Measurements from ENCODE around the gene GPR37L1. TPM values are rescaled to one million over a fixed set of nuclear protein-coding genes. Genes with fewer than 3 reads are reported as not detected.
"Not testable (repeated sequence)": the region's sequence is repeated elsewhere in the genome, so short reads cannot be mapped to it uniquely, and the experiment has no call there.

GPR37L1 gene
- total RNA-seq, 1 experiment from 2014 or later: 0.02 TPM

DNA sequence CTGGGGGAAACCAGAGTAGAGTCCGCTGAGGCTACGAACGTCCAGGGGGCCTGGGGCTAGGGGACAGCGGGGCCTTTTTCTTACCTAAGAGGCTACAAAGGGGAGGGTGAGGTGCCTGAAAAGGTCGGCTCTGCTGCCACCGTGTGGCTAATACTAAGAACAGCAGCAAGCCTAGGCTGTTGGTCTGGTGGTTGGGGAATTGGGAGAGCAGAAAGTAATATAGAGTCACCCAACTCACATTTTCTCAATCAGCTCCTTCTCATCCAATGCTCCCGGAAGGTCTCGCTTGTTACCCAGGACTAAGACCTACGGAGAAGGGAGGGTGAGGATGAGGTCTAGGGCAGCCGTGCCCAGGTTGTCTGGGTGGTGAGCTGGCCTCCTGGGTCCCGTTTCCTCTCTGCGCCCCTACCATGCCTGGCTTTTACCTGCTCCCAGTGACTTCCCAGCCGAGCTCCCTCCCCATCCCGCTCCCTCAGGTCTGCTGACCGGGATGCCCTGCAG, 12.6 kb downstream of the GPR37L1 start:
- no peaks in the 10 kb centered on the region for H3K4me1 ChIP-seq
- H3K36me3 ChIP-seq: peaks cover 5% of the 10 kb centered on the region; the same call in 1 of the 2 replicates
- H3K27me3 ChIP-seq: no peaks in the 10 kb centered on the region
- H3K9me3 ChIP-seq (replicated peaks): no peaks in the 10 kb centered on the region
- peak; percentile 50 to 86 for DNase-seq
- no peak overlapping the region for H3K4me3 ChIP-seq
- H3K27ac ChIP-seq: no peak overlapping the region

DNA sequence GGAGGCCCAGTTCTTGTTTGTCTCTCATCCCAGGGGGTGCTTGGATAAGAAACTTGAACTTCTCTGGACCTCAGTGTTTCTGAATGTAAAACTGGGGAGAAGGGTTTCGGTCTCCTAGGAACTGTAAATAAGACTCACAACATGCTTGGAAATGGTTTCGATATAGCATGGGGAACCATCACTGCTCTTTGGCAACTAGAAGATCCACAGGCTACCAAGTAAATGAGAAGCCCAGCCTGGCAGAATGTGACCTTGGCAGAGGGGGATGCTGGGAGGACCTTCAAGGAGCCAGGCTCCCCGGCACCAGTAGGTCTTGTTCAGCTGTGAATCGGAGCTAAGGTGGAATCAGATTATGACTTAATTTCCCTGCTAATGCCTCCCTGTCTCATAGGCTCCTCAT, 18.1 kb downstream of the GPR37L1 start:
- H3K4me3 ChIP-seq: no peak overlapping the region
- peaks cover under 1% of the 10 kb centered on the region; the same call in 1 of the 2 replicates for H3K27me3 ChIP-seq
- H3K27ac ChIP-seq: no peak overlapping the region
- DNase-seq: no peak
- no peaks in the 10 kb centered on the region for H3K9me3 ChIP-seq (replicated peaks)
- H3K36me3 ChIP-seq: no peaks in the 10 kb centered on the region
- peaks cover 2% of the 10 kb centered on the region; the same call in 1 of the 2 replicates for H3K4me1 ChIP-seq

DNA sequence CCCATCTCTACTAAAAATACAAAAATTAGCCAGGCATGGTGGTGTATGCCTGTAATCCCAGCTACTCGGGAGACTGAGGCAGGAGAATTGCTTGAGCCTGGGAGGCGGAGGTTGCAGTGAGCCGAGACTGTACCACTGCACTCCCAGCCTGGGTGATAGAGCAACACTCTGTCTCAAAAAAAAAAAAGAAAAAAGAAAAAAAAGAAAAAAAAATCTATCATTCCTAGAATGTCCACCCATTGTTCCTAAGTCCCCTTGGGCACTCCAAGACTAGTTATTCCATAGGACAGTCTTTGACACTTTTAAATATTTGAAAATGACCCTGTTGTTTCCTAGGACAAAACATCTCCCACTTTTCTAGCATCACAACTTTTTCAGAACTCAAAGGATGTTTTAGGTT, 18.8 kb downstream of the GPR37L1 start:
- not testable (repeated sequence) for H3K9me3 ChIP-seq (replicated peaks); DNase-seq; H3K27me3 ChIP-seq; H3K27ac ChIP-seq; H3K4me3 ChIP-seq; H3K4me1 ChIP-seq; H3K36me3 ChIP-seq

DNA sequence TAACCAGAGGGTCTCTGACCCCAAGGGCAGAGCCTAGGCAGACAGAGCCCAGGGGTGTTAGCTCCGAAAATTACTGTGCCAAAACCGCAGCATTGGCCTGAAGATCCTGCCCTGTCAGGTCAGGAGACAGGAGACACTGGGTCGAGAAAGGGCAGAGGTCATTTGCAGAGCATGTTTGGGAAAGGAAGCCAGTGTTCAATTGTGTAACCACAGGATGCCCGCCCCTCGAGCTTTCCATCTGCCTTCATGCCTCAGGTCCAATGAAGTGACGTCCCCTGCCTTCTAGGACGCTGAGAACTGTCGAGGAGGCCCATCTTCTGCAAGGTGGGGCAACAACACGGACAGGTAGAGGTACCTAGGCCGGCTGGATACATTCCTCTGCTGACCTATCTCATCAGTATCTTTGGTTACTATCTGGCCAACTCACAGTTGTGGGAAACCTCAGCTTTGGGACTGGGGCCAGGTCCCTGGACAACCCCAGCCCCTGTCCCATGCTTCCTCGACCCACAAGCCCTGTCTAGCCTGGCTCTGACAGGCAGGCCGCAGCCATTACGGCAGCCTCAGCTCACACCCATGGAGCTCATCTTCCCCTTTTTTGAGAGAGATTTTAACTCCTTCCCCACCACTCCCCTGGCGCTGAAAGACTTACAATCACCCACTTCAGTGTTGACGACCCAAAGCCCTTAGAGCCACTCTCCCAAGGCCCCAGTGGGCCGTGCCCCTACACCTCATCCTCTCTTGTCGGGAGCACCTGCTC, 20.5 kb downstream of the GPR37L1 start:
- H3K9me3 ChIP-seq (replicated peaks): no peaks in the 10 kb centered on the region
- H3K36me3 ChIP-seq: no peaks in the 10 kb centered on the region
- peaks cover 17% of the 10 kb centered on the region for H3K27me3 ChIP-seq
- peak overlapping the region; percentile 91 for H3K4me3 ChIP-seq
- peak in 1 of 2 experiments; percentile 47 for DNase-seq
- peaks cover 2% of the 10 kb centered on the region; the same call in 1 of the 2 replicates for H3K4me1 ChIP-seq
- H3K27ac ChIP-seq: no peak overlapping the region

DNA sequence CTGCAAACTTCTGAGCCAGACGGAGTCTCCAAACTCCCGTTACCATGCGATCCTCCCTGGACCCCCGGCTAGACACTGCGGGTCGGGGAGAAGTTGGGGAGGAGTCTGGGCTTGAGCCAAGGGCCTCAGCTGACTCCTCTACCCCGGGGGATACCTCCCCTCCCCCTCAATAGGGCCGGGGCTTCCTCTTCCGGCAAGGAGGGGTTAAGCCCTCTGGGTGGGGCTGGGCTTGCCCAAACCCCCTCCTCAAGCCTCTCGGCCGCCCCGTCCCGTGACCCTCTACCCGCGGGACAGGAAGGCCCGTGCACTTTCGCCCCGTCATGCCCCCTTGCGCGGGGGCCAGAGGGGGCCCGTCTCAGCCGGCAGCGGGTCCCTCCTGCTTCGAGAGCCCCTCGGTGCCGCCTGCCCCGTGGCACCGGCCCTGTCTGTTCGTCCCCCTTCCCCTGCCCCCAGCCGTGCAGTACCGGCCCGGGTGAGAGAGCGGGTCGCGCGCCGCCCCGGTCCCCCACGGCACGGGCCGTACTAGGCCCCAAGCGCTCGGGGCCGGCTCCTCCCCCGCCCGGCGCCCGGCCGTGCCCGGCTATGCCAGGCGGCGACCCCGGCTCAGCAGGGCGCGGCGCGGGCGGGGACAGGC, 21.2 kb downstream of the GPR37L1 start:
- peak in 1 of 2 experiments; percentile 53 for DNase-seq

DNA sequence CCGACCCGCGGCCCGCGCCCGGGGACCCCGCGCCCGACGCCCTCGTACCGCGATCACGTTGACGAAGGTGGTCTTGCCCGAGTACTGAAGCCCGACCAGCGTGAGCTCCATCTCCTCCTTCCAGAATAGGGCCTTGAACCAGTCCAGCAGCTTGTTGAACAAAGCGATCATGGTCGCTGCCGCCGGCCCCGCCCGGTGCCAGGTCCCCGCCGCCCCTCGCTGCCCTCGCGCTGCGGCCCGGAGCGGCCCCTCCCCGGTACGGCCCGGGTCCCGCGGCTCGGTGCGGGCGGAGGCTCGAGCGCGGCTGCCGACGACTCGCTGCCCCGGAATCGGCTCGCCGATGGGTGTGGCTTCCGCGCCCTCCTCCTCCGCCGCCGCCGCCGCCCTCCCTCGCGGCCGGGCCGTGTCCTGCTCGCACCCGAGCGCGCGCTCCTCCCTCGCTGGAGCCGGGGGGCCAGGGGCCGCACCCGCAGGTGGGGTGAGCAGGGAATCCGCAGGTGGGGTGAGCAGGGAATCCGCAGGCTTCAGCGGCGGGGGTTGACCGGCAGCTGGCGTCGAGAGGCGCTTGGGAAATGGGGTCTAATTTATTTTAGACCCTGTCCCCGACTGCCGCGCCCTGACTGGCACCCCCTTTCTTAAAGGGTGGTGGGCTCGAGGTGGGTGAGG, 21.8 kb downstream of the GPR37L1 start, which contains the start of gene ARL8A:
Gene ARL8A, minus strand, starts transcription at position 336 of the 666 bp plus-strand sequence. Its CDS starts 165 bp downstream, at position 171.
- no peaks in the 10 kb centered on the region for H3K9me3 ChIP-seq (replicated peaks)
- H3K27me3 ChIP-seq: peaks cover 17% of the 10 kb centered on the region
- no peaks in the 10 kb centered on the region for H3K36me3 ChIP-seq
- DNase-seq: peak; percentile 57 to 60
- H3K4me1 ChIP-seq: peaks cover 2% of the 10 kb centered on the region; the same call in 1 of the 2 replicates
- peak within 1 kb of the TSS; percentile 91 for H3K4me3 ChIP-seq
- H3K27ac ChIP-seq: 0 out of 2 replicates have a peak within 1 kb of the TSS, but pooled peaks have one; percentile 21

More for the DNA sequence above, 21.2 kb downstream of the GPR37L1 start:
- Histone ChIP-seq H3K9me3 (replicated peaks) (no peaks in the 10 kb centered on the region), H3K4me1 (peaks cover 2% of the 10 kb centered on the region; the same call in 1 of the 2 replicates), H3K36me3 (no peaks in the 10 kb centered on the region), H3K27me3 (peaks cover 17% of the 10 kb centered on the region), H3K4me3 (peak overlapping the region; percentile 91), H3K27ac (0 out of 2 replicates have a peak overlapping the region, but pooled peaks have one; percentile 21)

DNA sequence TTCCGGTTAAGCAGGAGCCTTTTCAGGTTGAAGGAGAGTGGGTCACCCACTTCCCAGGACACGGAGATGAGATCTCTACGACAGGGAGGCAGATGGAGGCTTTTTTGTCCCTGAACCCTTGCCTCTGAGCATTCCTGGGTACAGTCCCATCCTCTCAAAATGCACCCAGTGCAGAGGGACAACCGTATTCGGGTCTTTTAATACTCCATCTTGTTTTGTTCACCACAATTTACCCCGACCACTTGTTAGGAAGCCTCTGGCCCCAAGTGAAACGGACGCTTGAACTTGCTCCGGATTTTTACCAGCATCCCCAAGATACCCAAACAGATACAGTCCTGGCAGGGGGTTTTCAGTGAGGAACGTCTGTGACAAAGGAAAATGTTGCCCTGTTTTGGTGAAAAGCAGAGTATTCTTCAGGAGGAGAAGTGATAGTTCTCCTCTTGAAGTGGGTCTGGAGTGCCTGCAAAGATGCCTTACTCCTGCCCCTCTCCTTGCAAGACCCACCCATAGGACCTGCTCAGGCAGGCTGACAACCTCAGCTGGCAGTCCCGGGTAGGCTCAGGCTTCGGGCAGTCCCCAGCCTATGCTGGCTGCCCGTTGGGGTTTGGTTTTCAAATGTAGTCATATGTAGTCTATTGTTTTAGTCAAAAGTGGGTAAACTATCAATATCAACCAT, 22.5 kb downstream of the GPR37L1 start:
- peaks cover 17% of the 10 kb centered on the region for H3K27me3 ChIP-seq

DNA sequence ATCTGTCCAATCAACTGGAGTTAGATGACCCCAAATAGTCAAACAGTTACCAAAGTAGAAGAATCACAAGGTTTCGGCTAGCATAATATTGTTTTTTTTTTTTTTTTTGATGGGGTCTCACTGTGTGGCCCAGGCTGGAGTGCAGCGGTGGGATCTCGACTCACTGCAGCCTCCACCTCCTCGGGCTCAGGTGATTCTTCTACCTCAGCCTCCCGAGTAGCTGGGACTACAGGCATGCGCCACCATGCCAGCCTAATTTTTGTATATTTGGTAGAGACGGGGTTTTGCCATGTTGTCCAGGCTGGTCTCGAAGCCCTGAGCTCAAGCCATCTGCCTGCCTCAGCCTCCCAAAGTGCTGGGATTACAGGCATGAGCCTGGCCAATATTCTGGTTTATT, 23.0 kb downstream of the GPR37L1 start:
- peaks cover 21% of the 10 kb centered on the region for H3K27me3 ChIP-seq
- not testable (repeated sequence) for H3K4me3 ChIP-seq; H3K9me3 ChIP-seq (replicated peaks); H3K36me3 ChIP-seq; H3K4me1 ChIP-seq; DNase-seq; H3K27ac ChIP-seq

More for the DNA sequence above, 22.5 kb downstream of the GPR37L1 start:
- no peaks in the 10 kb centered on the region for H3K36me3 ChIP-seq
- DNase-seq: no peak
- no peaks in the 10 kb centered on the region for H3K9me3 ChIP-seq (replicated peaks)
- H3K4me1 ChIP-seq: peaks cover 2% of the 10 kb centered on the region; the same call in 1 of the 2 replicates
- H3K27ac ChIP-seq: no peak overlapping the region
- H3K4me3 ChIP-seq: peak overlapping the region; percentile 91

DNA sequence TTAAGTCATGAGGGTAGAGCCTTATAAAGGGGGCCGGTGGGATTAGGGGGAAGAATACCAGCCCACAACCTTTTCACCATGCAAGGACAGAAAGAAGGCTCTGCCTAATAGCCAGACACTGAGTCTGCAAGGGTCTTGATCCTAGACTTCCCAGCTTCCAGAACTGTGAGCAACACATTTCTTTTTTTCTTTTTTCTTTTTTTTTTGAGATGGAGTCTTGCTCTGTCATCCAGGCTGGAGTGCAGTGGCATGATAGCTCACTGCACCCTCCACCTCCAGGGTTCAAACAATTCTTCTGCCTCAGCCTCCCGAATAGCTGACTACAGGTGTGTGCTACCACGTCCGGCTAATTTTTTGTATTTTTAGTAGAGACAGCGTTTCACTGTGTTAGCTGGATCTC, 23.6 kb downstream of the GPR37L1 start:
- Histone ChIP-seq H3K36me3 (no peaks in the 10 kb centered on the region), H3K9me3 (replicated peaks) (no peaks in the 10 kb centered on the region), H3K4me1 (peaks cover 2% of the 10 kb centered on the region; the same call in 1 of the 2 replicates), H3K27me3 (peaks cover 27% of the 10 kb centered on the region), H3K4me3 (no peak overlapping the region), H3K27ac (no peak overlapping the region)
- no peak for DNase-seq

DNA sequence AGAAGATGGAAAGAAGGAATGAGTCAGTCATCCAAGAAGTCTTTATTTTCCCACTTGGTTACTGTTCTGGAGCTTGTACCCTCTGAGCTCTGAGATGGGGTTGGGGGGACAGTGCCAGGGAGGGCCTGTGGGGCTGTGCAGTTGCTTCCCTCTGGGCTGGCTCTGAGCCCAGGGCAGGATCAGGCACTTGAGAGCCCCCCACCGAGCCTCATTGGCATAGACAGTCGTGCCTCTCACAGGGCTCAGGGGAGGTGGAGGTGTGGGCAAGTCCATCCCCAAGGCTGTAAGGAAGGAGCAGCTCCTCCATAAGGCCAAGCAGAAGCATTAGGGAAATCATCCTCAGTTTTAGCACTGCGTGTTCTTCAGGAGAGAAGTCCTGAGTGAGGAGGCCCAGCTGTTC, 24.3 kb downstream of the GPR37L1 start:
- Histone ChIP-seq H3K27me3 (peaks cover 33% of the 10 kb centered on the region), H3K36me3 (no peaks in the 10 kb centered on the region), H3K4me3 (no peak overlapping the region), H3K9me3 (replicated peaks) (no peaks in the 10 kb centered on the region), H3K4me1 (peaks cover 2% of the 10 kb centered on the region; the same call in 1 of the 2 replicates), H3K27ac (no peak overlapping the region)
- no peak for DNase-seq

DNA sequence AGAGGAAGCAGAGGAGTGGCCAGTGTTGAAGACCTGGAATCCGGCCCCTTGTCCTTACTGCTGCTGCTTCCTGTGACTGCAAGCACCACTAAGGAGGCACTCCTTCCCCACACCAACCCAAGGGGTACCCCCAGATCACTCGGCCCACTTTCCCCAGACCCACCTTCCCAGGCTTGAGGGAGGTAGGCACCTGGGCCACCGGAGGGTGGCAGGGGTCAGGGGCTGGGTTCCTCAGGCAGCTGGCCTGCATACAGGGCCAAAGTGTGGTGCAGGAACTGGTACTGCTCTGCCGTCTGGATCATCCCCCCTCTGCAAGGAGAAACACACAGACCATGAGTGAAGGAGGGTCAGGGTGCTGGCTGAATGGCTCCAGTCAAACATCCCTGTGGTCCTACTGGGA, 25.7 kb downstream of the GPR37L1 start:
- DNase-seq: no peak
- H3K36me3 ChIP-seq: no peaks in the 10 kb centered on the region
- H3K27ac ChIP-seq: no peak overlapping the region
- H3K4me1 ChIP-seq: peaks cover 2% of the 10 kb centered on the region; the same call in 1 of the 2 replicates
- H3K27me3 ChIP-seq: peaks cover 33% of the 10 kb centered on the region
- no peaks in the 10 kb centered on the region for H3K9me3 ChIP-seq (replicated peaks)
- H3K4me3 ChIP-seq: no peak overlapping the region

DNA sequence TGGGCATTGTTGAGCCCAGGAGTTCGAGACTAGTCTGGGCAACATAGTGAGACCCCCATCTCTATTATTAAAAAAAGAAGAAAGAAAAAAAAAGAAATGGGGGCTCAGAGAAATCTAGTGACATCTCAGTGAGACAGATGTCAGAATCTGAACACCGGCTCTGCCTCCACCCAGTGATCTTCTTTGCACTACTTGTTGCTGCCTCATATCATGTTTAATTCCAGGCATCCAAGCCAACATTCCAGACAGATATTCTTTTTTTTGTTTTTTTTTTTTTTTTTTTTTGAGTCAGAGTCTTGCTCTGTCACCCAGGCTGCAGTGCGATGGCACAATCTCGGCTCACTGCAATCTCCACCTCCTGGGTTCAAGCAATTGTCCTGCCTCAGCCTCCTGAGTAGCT, 26.8 kb downstream of the GPR37L1 start:
- DNase-seq: no peak
- Histone ChIP-seq H3K27ac (no peak overlapping the region), H3K9me3 (replicated peaks) (no peaks in the 10 kb centered on the region), H3K4me3 (no peak overlapping the region), H3K4me1 (peaks cover 4% of the 10 kb centered on the region), H3K27me3 (peaks cover 33% of the 10 kb centered on the region), H3K36me3 (no peaks in the 10 kb centered on the region)

DNA sequence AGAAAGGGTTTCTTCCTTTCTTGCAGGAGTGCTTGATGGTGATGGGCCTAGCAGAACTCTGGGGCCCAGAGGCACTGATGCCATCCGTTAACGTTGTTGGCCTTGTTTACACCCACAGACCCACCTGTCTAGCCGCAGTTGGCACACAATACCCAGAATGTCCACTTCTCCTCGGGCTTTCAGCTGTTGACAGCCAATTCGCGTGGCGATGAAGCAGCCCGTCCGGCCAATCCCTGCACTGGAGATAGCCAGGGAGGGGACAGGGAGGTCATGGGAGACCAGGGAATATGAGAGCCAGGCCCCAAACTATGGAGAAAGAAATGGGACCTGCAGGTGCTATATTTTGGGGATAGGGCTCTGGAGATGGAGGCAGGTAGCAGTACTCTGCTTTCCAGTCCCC, 27.5 kb downstream of the GPR37L1 start:
- DNase-seq: no peak
- H3K9me3 ChIP-seq (replicated peaks): no peaks in the 10 kb centered on the region

DNA sequence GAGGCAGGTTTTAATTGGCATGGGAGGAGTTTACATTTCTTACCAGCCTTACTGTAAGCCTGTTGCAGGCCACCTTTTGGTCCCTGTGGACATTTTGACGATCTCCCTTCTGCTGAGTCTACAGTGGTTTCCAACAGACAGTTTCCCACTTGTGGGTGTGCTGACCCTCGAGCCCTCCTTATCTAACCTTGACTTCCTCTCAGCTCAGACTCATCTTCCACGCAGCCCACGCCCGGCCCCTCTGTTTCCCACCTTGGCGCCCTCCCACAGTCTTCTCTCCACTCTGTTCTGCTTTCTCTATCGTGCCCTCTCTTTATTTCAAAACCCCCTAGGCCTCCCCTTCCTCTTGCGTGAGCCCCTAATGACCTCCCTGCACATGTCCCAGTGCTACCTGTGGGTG, 27.9 kb downstream of the GPR37L1 start:
- no peak overlapping the region for H3K4me3 ChIP-seq
- DNase-seq: no peak
- H3K36me3 ChIP-seq: no peaks in the 10 kb centered on the region
- no peak overlapping the region for H3K27ac ChIP-seq
- H3K4me1 ChIP-seq: peaks cover 9% of the 10 kb centered on the region
- H3K9me3 ChIP-seq (replicated peaks): no peaks in the 10 kb centered on the region
- peaks cover 33% of the 10 kb centered on the region for H3K27me3 ChIP-seq

More for the DNA sequence above, 27.5 kb downstream of the GPR37L1 start:
- H3K4me3 ChIP-seq: no peak overlapping the region
- H3K36me3 ChIP-seq: no peaks in the 10 kb centered on the region
- peaks cover 8% of the 10 kb centered on the region for H3K4me1 ChIP-seq
- H3K27ac ChIP-seq: no peak overlapping the region
- peaks cover 33% of the 10 kb centered on the region for H3K27me3 ChIP-seq
